NOMO-1 (cell line): ENCODE results near the gene PYCARD.
A peak's percentile ranks its signal among the peaks of the same experiment; 100 is the strongest.

Experiments
- DNase-seq, 2 experiments: peaks; one replicate each; lab custom pipeline; 2025; ENCODE audit not compliant: unreplicated experiment in 2 of 2; lab: John Stamatoyannopoulos, UW

The PYCARD gene

GRCh38 chr16:31167315-31167714 is 35.2 kb downstream of the PYCARD start:
- DNase-seq: no peak

GRCh38 chr16:31157136-31157535 is 45.4 kb downstream of the PYCARD start:
- DNase-seq: peak; percentile 69 to 82
